ENCODE results near the gene KDELR1. TPM values are rescaled to one million over a fixed set of nuclear protein-coding genes. Genes with fewer than 3 reads are reported as not detected.

Gene KDELR1
- total RNA-seq, 3 donors from 2014 or later (not counting 1 experiment from before 2014, with no cell fraction given): 41.5 to 47.5 (median 46.0) TPM

GRCh38 chr19:48398102-48398374 is 6.7 kb upstream of the KDELR1 start:
- intact Hi-C loops (cut with micrococcal nuclease): no loop called here
- Mint-ChIP-seq H3K9me3 (peaks cover 0 to 3% of the 10 kb centered on the region in 2 donors), H3K27ac (peak overlapping the region; percentile 79 to 82), H3K4me1 (peaks cover 41 to 59% of the 10 kb centered on the region in 2 donors), H3K36me3 (no peaks in the 10 kb centered on the region), H3K27me3 (ENCODE audit: low read depth in 2 of 2) (peaks cover 12 to 36% of the 10 kb centered on the region in 2 donors), H3K4me3 (peak overlapping the region; percentile 96)
- Histone ChIP-seq H3K36me3 (ENCODE audit: control insufficient read depth, insufficient read depth, low read length) (no peaks in the 10 kb centered on the region), H3K27me3 (ENCODE audit: control insufficient read depth, insufficient read depth, low read length) (peaks cover 35% of the 10 kb centered on the region), H3K27ac (ENCODE audit: low read length) (peak overlapping the region; percentile 29), H3K4me3 (ENCODE audit: low read length) (peak overlapping the region; percentile 44), H3K9me3 (ENCODE audit: control insufficient read depth, insufficient read depth, low read length) (no peaks in the 10 kb centered on the region), H3K4me1 (ENCODE audit: control insufficient read depth, insufficient read depth, low read length) (peaks cover 59% of the 10 kb centered on the region)
- no peak for ATAC-seq
- 5% methylated on average over 17 of the region's 17 CpGs for WGBS (ENCODE audit: insufficient coverage)
- TF ChIP-seq CTCF (IDR thresholded peaks at IDR 0.05): no peak
- no peak for DNase-seq

GRCh38 chr19:48397263-48398101 is 6.1 kb upstream of the KDELR1 start:
- WGBS (ENCODE audit: insufficient coverage): 51% methylated on average over 22 of the region's 22 CpGs
- Histone ChIP-seq H3K27me3 (ENCODE audit: control insufficient read depth, insufficient read depth, low read length) (peaks cover 37% of the 10 kb centered on the region), H3K4me3 (ENCODE audit: low read length) (peak overlapping the region; percentile 44), H3K4me1 (ENCODE audit: control insufficient read depth, insufficient read depth, low read length) (peaks cover 54% of the 10 kb centered on the region), H3K9me3 (ENCODE audit: control insufficient read depth, insufficient read depth, low read length) (no peaks in the 10 kb centered on the region), H3K27ac (ENCODE audit: low read length) (peak overlapping the region; percentile 29), H3K36me3 (ENCODE audit: control insufficient read depth, insufficient read depth, low read length) (no peaks in the 10 kb centered on the region)
- DNase-seq (no peak), ATAC-seq (no peak)
- peaks cover 0 to 3% of the 10 kb centered on the region in 2 donors for H3K9me3 Mint-ChIP-seq
- H3K36me3 Mint-ChIP-seq: no peaks in the 10 kb centered on the region
- intact Hi-C loops (cut with micrococcal nuclease): no loop called here
- peak overlapping the region; percentile 96 for H3K4me3 Mint-ChIP-seq
- TF ChIP-seq CTCF (IDR thresholded peaks at IDR 0.05): no peak
- H3K4me1 Mint-ChIP-seq: peaks cover 36 to 58% of the 10 kb centered on the region in 2 donors
- H3K27ac Mint-ChIP-seq: peak overlapping the region; percentile 79 to 82
- peaks cover 12 to 40% of the 10 kb centered on the region in 2 donors for H3K27me3 Mint-ChIP-seq (ENCODE audit: low read depth in 2 of 2)

GRCh38 chr19:48396824-48397176 is 5.4 kb upstream of the KDELR1 start:
- H3K27ac Mint-ChIP-seq: peak overlapping the region in 1 of 2 donors; percentile 79
- peaks cover 0 to 3% of the 10 kb centered on the region in 2 donors for H3K9me3 Mint-ChIP-seq
- peaks cover 12 to 40% of the 10 kb centered on the region in 2 donors for H3K27me3 Mint-ChIP-seq (ENCODE audit: low read depth in 2 of 2)
- H3K36me3 Mint-ChIP-seq: no peaks in the 10 kb centered on the region
- no peak overlapping the region for H3K4me3 Mint-ChIP-seq
- Histone ChIP-seq H3K9me3 (ENCODE audit: control insufficient read depth, insufficient read depth, low read length) (no peaks in the 10 kb centered on the region), H3K36me3 (ENCODE audit: control insufficient read depth, insufficient read depth, low read length) (no peaks in the 10 kb centered on the region), H3K27me3 (ENCODE audit: control insufficient read depth, insufficient read depth, low read length) (peaks cover 37% of the 10 kb centered on the region), H3K27ac (ENCODE audit: low read length) (no peak overlapping the region), H3K4me1 (ENCODE audit: control insufficient read depth, insufficient read depth, low read length) (peaks cover 59% of the 10 kb centered on the region), H3K4me3 (ENCODE audit: low read length) (no peak overlapping the region)
- ATAC-seq: no peak
- no peak for TF ChIP-seq CTCF (IDR thresholded peaks at IDR 0.05)
- WGBS (ENCODE audit: insufficient coverage): 52% methylated on average over 2 of the region's 2 CpGs
- intact Hi-C loops (cut with micrococcal nuclease): no loop called here
- H3K4me1 Mint-ChIP-seq: peaks cover 30 to 56% of the 10 kb centered on the region in 2 donors
- DNase-seq: no peak

All from natural killer cell (primary cell).